Stimulated activated CD4-positive, alpha-beta T cell treated with anti-CD3 and anti-CD28 coated beads, Interleukin-1b, Interleukin-23, amount 100 ng/mL, for 4 hours (primary cell): ENCODE data around the gene MDM2.

Source experiments
- DNase-seq, 2 donors: peaks; one replicate each; pipeline ENCODE4 v3.0.0-alpha.2; 2020; ENCODE audit warnings: low read depth in 2 of 2

The MDM2 gene

DNA sequence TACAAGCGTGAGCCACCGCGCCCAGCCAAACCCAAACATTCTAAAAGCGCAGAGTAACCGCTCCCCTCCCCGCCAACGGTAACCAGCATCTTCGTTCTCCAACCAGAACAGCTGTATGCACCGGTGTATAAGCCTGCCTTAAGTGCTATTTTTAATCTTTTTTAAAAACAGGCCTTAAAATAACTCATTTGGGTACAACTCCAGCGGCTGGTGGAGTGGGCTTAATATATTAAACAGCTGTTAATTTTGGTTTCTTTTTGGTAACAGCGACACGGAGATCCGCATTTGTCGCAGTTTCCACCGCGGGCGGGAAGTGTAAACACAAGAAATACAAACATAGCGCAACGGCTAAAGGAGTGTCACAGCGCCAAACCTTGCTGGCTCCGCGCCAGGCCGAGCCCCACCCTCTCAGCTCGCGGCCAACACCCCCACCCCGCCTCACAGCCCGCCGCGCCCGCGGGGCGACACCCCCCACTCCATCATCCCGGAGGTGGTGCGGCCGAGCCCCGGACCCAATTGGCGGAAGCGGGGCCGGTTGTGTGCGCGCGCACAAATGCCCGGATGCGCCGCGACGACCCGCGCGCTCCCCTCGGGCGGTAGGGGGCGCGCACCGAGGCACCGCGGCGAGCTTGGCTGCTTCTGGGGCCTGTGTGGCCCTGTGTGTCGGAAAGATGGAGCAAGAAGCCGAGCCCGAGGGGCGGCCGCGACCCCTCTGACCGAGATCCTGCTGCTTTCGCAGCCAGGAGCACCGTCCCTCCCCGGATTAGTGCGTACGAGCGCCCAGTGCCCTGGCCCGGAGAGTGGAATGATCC lies at the start of gene MDM2:
Gene MDM2 (plus strand): TSS at position 602 of the 812 bp plus-strand sequence. CDS start 301 bp downstream, outside the sequence.
- peak; percentile 89 to 90 for DNase-seq

GRCh38 chr12:68759852-68760251 lies 48.1 kb upstream of the MDM2 start:
- DNase-seq = no peak

DNA sequence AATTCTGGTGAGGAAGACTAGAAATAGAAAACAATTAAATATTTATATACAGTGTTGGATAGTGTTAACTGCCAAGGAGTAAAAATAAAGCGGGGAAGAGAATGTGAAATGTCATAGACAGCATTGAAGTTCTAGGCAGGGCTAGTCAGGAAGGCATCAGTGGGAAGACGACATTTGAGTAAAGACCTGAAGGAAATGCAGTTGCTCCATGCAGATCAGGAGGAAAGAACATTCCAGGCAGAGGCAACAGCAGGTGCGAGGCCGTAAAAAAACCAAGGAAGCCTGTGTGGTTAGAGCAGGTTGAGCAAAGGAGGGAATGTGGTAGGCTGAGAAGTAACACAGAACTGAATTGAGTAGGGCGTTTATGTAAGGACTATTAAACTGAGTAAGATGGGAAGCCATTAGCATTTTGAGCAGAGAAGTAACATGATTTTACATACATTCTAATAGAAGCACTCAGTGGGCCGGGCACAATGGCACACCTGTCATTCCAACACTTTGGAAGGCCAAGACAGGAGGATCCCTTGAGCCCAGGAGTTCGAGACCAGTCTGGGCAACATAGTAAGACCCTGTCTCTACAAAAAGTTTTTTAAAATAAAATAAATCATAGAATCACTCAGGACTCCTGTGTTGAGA lies 47.1 kb upstream of the MDM2 start:
- DNase-seq = no peak

- no peak for DNase-seq
Measured at GRCh38 chr12:68761442-68761812, 46.5 kb upstream of the MDM2 start.

DNA sequence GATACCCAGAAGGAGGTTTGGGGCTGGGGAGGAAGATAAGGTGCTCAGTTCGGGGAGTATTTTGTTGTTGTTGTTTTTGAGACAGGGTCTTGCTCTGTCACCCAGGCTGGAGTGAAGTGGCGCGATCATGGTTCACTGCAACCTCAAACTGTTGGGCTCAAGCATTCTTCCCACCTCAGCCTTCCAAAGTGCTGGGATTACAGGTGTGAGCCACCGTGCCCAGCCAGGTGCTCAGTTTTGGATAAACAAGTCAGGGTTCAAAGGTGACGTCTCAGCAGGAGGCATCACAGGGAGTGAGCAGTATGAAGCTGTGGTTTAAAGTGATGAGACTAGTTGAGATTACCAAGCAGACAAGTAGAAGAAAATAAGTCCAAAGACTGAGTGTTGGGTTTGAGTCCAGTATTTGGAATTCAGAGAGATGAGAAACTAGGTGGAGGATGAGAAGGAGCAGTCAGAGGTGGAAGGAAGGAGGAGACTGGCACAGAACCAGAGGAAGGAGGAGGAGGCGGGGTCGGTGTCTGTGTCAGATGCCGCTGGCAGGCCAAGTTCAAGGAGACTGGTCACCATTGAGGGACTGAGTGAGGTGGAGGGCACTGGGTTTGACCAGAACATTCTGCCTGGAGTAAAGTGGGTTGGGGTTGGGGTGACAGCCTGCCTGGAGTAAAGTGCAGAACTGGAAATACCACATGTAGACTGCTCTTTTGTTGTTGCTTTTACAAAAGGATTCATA lies 45.9 kb upstream of the MDM2 start:
- DNase-seq = no peak

GRCh38 chr12:68762691-68763090 lies 45.3 kb upstream of the MDM2 start:
- no peak for DNase-seq

DNA sequence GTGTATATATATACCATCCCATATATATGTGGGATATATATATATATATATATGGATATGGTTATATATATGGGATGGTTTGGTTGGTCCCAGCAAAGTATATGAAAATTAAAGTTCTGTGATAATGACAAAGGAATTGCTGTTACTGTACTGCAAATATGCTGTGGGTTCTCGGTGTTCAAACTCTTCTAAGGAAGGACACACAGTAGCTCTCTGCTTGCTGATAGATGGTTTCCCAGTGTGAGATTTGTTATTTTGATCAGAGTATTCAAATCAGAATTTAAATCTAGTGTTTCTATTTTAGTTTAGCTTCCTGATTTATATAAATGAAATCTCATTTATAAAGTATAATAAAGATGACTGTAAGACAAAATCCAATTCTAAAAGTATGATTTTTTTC lies 42.3 kb upstream of the MDM2 start:
- no peak for DNase-seq

DNA sequence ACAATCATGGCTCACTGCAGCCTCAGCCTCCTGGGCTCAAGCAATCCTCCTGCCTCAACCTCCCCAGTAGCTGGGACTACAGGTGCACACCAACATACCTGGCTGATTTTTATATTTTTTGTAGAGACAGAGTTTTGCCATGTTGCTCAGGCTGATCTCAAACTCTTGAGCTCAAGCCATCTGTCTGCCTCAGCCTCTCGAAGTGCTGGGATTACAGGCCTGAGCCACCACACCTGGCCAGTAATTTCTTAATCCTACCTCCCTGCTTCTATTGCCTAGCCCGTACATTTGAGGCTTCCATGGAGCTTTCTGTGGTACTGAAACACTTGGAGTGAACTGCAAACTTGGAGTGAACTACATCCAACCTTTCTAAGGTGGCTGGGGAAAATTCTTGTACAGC lies 41.3 kb upstream of the MDM2 start:
- DNase-seq = no peak

DNA sequence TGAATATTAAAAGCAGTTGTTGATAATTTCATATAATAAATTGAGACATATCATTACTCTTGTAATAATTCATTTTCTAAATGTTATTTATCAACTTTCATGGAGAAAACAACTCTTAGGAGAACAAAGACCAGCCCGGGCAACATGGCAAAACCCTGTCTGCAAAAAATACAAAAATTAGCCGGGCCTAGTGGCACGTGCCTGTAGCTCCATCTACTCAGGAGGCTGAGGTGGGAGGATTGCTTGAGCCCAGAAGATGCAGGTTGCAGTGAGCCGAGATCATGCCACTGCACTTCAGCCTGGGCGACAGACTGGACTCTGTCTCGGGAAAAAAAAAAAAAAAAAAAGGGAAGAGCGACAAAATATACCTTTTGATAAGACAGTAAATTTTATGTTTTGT lies 40.8 kb upstream of the MDM2 start:
- DNase-seq = no peak

GRCh38 chr12:68768431-68768939 lies 39.5 kb upstream of the MDM2 start:
- no peak for DNase-seq

DNA sequence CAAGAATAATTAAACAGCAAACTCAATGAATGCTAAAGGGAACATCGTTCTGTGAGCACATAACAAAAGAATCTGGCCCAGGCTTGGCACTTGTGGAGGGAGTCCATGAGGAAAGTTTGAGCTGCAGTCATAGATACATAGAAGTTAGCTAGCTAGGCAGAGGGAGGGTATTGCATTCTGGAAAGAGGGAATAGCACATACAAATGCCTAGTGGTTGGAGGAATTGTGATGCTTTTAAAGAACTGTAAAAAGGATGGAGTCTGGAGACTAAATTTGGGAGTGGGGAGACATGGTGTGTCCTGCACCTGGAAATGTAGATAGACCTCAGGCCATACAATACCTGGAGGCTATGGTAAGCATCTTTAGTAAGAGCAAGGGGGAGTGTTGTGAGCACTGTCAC lies 38.0 kb upstream of the MDM2 start:
- DNase-seq = no peak

GRCh38 chr12:68771223-68771925 lies 36.6 kb upstream of the MDM2 start:
- no peak for DNase-seq

DNA sequence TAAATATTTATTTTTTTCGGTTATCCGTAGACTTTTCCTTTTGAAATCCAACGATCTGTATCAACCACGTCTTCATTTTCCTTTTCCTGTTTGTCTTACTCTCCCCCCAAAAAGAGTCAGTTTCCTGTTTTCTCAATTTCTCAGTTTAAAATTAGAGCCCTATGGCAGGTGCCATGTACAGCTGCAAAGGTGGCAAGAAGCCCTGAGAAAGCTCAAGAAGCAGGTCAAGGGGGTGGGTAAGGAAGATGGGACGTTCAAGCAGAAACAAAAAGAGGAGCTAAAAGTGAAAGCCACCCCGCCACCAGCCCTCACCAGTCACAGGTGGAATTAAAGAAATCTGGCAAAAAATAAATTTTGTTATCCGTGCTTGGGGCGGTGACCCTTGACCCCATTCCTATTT lies 35.3 kb upstream of the MDM2 start:
- no peak for DNase-seq

- DNase-seq = no peak
Measured at GRCh38 chr12:68773582-68773981, 34.4 kb upstream of the MDM2 start.

- no peak for DNase-seq
Measured at GRCh38 chr12:68775121-68775630, 32.8 kb upstream of the MDM2 start.

DNA sequence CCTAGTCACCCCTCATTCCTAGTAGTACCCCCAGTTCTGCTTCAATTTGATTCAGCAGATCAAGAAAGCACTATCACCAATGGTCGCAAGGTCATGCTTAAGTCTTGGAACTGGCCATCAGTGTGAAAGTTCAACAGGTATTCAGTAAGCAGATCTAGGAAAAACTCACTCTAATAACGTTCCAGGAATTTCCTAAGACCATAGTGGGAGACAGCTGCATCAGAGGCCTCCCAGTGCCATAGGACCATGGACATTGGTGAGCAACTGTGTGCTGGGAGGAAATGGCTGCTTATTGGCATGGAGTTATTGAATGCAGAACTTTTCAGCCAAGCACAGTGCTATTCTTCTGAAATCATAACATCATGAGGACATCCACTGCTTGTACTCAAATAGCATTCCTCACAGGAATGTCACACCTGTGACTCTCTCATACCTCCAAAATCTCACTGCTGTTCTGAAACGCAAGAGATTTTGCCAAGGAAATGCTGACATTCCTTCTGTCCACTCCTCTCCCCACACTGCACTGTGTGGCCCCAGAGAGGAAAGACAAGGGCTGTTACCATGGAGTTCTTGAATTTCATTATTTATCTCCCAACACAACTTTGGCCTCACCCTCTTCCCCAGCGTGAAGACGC lies 30.9 kb upstream of the MDM2 start:
- no peak for DNase-seq

GRCh38 chr12:68779280-68779679 lies 28.7 kb upstream of the MDM2 start:
- no peak for DNase-seq

DNA sequence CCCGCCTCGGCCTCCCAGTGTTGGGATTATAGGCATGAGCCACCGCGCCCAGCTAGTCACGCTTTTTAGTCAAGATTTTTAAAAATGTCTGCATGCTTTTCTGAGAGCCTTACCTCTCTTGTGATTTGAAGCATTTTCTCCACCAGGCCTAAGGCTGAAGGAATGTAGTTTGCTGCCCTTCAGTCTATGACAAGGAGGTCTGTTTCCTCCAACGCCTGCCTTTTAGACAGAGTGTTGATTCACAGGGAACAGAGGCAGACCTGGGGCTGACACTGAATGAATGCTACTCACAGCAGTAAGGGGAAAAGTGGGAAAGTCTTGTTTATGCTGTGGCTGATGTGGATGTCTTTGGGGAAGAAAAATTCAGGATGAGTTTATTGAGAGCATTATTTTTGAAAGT lies 27.2 kb upstream of the MDM2 start:
- no peak for DNase-seq

- DNase-seq = no peak
Measured at GRCh38 chr12:68781728-68782127, 26.2 kb upstream of the MDM2 start.

DNA sequence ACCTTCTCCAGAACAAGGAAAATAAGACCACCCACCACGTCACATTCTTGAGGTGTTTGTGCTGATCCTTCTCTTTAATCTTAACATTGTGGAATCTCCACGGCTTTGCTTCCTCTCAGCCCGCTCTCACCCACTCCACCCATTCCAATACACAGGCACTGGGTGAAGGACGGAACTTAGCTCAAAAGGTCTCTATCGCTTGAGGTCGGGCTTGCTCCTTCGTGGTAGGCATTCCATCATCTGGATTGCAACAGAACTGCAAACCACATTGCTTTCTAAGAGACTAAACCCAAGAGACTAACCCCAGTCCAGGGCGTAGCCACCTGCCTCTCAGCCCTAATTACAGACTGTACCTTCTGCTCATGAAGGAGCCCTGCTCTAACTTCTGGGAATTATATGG lies 24.0 kb upstream of the MDM2 start:
- DNase-seq = no peak

- DNase-seq = no peak
Measured at GRCh38 chr12:68785358-68785757, 22.6 kb upstream of the MDM2 start.
